ENCODE data around the gene PTHLH. TPM values are rescaled to one million over a fixed set of nuclear protein-coding genes. Genes with fewer than 3 reads are reported as not detected.

Gene PTHLH
- total RNA-seq, 1 donor from 2014 or later: 1.1 TPM

DNA sequence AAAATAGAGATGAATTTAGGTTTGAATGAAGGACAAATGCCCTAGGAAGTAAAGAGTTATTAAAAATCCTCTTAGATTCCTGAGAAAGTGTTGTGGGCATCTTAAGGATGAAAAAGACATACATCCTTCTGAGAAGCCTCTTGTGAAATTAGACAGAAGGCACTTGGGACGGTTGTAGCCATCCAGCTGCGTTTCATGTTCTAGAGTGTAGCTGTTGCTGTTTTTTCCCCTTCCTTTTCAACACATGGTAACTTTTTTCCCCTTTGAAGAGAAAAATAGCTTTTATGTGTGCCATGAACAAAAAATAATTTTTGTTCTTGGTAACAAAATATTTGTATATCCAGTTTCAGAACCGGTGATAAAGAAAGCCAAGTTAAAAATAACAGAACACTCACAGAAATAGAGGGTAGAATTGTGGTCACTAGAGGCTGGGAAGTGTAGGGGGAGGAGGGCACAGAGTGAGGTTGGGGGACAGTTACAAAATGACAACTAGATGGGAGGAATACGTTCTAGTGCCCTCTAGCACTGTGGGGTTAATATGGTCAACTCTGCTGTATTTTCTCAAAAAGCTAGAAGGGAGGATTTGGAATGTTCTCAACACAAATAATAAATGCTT lies 58.4 kb downstream of the PTHLH start:
- no peak for DNase-seq
- peaks cover 27% of the 10 kb centered on the region for H3K4me1 Mint-ChIP-seq (ENCODE audit: low read depth, unreplicated experiment)
- H3K9me3 Mint-ChIP-seq (ENCODE audit: unreplicated experiment): peaks cover 8% of the 10 kb centered on the region
- TF ChIP-seq, protein P1, sequence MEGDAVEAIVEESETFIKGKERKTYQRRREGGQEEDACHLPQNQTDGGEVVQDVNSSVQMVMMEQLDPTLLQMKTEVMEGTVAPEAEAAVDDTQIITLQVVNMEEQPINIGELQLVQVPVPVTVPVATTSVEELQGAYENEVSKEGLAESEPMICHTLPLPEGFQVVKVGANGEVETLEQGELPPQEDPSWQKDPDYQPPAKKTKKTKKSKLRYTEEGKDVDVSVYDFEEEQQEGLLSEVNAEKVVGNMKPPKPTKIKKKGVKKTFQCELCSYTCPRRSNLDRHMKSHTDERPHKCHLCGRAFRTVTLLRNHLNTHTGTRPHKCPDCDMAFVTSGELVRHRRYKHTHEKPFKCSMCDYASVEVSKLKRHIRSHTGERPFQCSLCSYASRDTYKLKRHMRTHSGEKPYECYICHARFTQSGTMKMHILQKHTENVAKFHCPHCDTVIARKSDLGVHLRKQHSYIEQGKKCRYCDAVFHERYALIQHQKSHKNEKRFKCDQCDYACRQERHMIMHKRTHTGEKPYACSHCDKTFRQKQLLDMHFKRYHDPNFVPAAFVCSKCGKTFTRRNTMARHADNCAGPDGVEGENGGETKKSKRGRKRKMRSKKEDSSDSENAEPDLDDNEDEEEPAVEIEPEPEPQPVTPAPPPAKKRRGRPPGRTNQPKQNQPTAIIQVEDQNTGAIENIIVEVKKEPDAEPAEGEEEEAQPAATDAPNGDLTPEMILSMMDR (IDR thresholded peaks at IDR 0.05; ENCODE audit: partially characterized antibody, unreplicated experiment): no peak
- H3K36me3 Mint-ChIP-seq (ENCODE audit: unreplicated experiment): peaks cover 8% of the 10 kb centered on the region
- H3K27me3 Mint-ChIP-seq (ENCODE audit: unreplicated experiment): no peaks in the 10 kb centered on the region
- H3K27ac Mint-ChIP-seq (ENCODE audit: unreplicated experiment): peak overlapping the region; percentile 90
- no peak overlapping the region for H3K4me3 Mint-ChIP-seq (ENCODE audit: unreplicated experiment)

DNA sequence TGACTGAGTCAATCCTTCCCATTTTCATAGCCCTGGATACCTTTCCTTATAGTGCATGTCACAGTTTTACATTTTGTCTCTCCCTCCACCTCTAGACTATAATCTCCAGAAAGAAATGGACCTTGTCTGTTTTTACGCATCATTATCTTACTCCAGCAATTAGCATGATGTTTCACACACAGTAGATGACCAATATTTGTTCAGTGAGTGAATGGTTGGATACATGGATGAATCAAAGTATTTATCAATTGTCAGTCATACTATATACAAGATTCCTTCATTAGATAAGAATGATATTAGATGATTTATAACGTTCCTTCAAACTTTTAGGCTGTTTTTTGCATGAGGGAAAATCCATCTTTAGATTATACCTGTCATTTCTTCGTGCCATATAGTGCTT lies 61.1 kb downstream of the PTHLH start:
- TF ChIP-seq, protein P1 (IDR thresholded peaks at IDR 0.05; ENCODE audit: partially characterized antibody, unreplicated experiment): no peak
- H3K27me3 Mint-ChIP-seq (ENCODE audit: unreplicated experiment): no peaks in the 10 kb centered on the region
- no peak for DNase-seq
- peaks cover 8% of the 10 kb centered on the region for H3K36me3 Mint-ChIP-seq (ENCODE audit: unreplicated experiment)
- H3K4me1 Mint-ChIP-seq (ENCODE audit: low read depth, unreplicated experiment): peaks cover 23% of the 10 kb centered on the region
- H3K4me3 Mint-ChIP-seq (ENCODE audit: unreplicated experiment): no peak overlapping the region
- peaks cover 7% of the 10 kb centered on the region for H3K9me3 Mint-ChIP-seq (ENCODE audit: unreplicated experiment)
- no peak overlapping the region for H3K27ac Mint-ChIP-seq (ENCODE audit: unreplicated experiment)

Other genes starting within 250 kb of the PTHLH start
- gene KLHL42, start 192.5 kb downstream of the PTHLH start, total RNA-seq (ENCODE audit: unreplicated experiment): 65.3 TPM
- not detected for gene MANSC4, start 192.5 kb downstream of the PTHLH start, total RNA-seq (ENCODE audit: unreplicated experiment)
- gene CCDC91, start 217.7 kb upstream of the PTHLH start, total RNA-seq (ENCODE audit: unreplicated experiment): 37.3 TPM

Measured in glutamatergic neuron (in vitro differentiated cells).